K562 treated with DMSO at 1 percent for 48 hours (cell line): Measurements from ENCODE around the gene STIM2. TPM values are rescaled to one million over a fixed set of nuclear protein-coding genes. Genes with fewer than 3 reads are reported as not detected.

ENCODE experiments used
- total RNA-seq: library from RNA; unstranded; fragments of 300-600 nt; gene quantifications from 2 replicates; pipeline ENCODE4 v1.2.3, GENCODE V29; 2022; ENCODE audit warnings: low replicate concordance; ENCODE audit errors: extremely low read depth

The STIM2 gene
- total RNA-seq = not detected in 2 replicates

DNA sequence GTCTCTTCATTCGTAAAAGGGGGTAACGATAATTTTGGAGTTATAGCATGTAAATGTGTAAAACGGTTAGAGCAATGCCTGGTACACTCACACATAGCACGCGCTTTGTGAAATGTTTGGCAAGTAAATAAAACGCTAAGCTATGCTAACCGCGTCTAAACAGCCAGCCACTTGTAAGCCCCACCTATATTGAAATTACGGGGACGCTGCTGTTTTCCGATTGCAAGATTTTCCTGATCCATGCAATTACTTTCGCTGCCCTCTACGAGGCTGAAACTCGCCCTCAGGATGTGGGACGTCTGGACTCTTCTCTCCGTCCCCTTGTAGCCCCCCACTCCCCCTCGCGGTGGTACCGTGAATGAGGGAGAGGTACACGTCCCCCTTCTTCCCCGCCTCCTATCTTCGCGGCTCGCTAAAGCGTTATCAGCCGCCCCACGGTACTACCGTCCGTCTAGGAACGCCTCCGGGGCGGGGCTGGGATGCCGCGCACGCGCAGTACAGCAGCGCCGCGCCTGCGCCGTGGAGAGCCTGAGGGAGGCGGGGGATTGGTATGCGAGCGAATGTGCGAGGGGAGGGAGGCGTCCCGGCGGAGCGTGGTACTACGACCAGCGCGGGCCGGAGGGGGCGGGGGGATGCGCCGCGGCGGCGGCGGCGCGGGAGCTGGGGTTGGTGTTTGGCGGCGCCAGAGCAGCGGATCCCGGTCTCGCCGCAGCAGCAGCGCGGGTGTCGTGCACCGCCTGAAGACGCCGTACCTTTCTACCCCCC is at the start of gene STIM2:
TSS of gene STIM2 (plus strand) at position 685 of the 765 bp plus-strand sequence.

